Muscle layer of duodenum (tissue), 2 donors: ENCODE data around the gene MAU2.
"Not testable (repeated sequence)": the region's sequence is repeated elsewhere in the genome, so short reads cannot be mapped to it uniquely, and the experiment has no call there.

ENCODE experiments used
- H3K27ac ChIP-seq: one replicate; pipeline ENCODE4 v1.7.0; 2013; ENCODE audit warnings: mild to moderate bottlenecking, low read length
- H3K27me3 ChIP-seq: one replicate; pipeline ENCODE4 v1.7.0; 2013; ENCODE audit warnings: low read depth, mild to moderate bottlenecking, control low read depth, low read length
- H3K36me3 ChIP-seq, 2 donors: one replicate each; pipeline ENCODE4 v1.7.0; 2013; ENCODE audit warnings: low read length in 2 of 2, control low read depth in 1 of 2, mild to moderate bottlenecking in 1 of 2; ENCODE audit not compliant: insufficient read depth in 2 of 2, control insufficient read depth in 1 of 2
- H3K4me1 ChIP-seq, 2 donors: one replicate each; pipeline ENCODE4 v1.7.0; 2013; ENCODE audit warnings: low read length in 2 of 2, mild to moderate bottlenecking in 2 of 2, control low read depth in 1 of 2, moderate library complexity in 1 of 2; ENCODE audit not compliant: insufficient read depth in 2 of 2, control insufficient read depth in 1 of 2
- H3K4me3 ChIP-seq, 2 donors: one replicate each; pipeline ENCODE4 v1.7.0; 2013; ENCODE audit warnings: low read length in 2 of 2, low read depth in 1 of 2, mild to moderate bottlenecking in 1 of 2
- H3K9me3 ChIP-seq, 2 donors: one replicate each; pipeline ENCODE4 v1.7.0; 2013; ENCODE audit warnings: low read length in 2 of 2, control low read depth in 1 of 2, mild to moderate bottlenecking in 1 of 2; ENCODE audit not compliant: control insufficient read depth in 1 of 2
- donor health status: healthy.

The MAU2 gene

DNA sequence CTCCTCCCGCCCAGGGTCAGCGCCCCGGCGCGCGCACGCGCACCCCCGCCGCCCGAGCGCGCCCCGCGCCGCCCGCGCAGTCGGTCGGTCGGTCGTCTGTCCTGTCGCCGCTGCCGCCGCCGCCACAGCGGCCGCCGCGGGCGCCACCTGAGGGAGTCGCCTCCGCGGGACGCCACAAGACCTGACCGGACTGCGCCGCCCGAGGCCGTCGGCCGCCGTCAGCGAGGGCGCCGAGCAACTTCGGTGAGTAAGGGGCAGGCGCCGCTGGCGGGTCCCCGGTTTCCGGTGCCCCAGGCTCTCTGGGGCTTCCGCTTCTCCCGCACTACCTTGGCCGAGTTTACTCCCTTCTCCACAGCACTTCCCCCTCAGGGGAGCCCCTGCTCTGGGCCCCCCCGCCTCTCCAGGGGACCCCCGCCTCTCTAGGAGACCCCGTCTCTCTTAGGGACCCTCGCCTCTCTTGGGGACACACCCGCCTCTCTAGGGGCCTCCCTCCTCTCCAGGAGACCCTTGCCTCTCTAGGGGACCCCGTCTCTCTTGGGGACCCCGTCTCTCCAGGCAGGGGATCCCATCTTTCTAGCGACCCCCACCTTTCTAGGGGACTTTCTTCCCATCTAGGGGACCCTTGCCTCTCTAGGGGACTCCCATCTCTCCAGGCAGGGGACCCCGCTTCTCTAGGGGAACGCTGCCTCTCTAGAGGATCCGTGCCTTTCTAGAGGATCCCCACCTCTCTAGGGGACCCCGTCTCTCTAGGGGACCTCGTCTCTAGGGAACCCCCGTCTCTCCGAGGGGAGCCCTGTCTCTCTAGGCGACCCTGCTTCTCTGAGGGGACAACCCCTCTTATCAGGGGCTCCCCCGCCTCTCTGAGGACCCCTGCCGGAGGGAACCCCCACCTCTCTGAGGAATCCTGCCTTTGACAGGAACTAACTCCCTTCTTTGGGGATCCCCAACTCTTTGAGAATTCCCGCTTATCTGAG lies 65.6 kb downstream of the MAU2 start:
- Histone ChIP-seq H3K36me3 (no peaks in the 10 kb centered on the region), H3K27me3 (no peaks in the 10 kb centered on the region), H3K4me1 (peaks cover 5 to 24% of the 10 kb centered on the region in 2 donors), H3K4me3 (peak overlapping the region; percentile 81 to 87), H3K9me3 (no peaks in the 10 kb centered on the region), H3K27ac (peak overlapping the region; percentile 60)

DNA sequence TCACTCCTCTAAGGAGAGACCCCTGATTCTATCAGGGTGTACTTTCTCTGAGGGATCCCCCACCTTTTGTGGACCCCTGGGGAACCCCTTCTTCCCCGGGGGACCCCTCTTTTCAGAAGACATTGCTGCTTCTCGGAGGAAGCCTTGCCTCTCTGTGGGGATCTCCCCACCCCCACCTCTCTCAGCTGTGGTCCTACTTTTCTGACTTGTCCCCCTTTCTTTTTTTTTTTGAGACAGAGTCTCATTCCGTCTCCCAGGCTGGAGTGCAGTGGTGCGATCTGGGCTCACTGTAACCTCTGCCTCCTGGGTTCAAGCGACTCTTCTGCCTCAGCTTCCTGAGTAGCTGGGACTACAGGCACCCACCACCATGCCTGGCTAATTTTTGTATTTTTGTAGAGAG lies 66.5 kb downstream of the MAU2 start:
- Histone ChIP-seq H3K9me3 (no peaks in the 10 kb centered on the region), H3K27ac (peak overlapping the region; percentile 60), H3K36me3 (no peaks in the 10 kb centered on the region), H3K27me3 (no peaks in the 10 kb centered on the region), H3K4me1 (peaks cover 5 to 24% of the 10 kb centered on the region in 2 donors), H3K4me3 (peak overlapping the region; percentile 81 to 87)

DNA sequence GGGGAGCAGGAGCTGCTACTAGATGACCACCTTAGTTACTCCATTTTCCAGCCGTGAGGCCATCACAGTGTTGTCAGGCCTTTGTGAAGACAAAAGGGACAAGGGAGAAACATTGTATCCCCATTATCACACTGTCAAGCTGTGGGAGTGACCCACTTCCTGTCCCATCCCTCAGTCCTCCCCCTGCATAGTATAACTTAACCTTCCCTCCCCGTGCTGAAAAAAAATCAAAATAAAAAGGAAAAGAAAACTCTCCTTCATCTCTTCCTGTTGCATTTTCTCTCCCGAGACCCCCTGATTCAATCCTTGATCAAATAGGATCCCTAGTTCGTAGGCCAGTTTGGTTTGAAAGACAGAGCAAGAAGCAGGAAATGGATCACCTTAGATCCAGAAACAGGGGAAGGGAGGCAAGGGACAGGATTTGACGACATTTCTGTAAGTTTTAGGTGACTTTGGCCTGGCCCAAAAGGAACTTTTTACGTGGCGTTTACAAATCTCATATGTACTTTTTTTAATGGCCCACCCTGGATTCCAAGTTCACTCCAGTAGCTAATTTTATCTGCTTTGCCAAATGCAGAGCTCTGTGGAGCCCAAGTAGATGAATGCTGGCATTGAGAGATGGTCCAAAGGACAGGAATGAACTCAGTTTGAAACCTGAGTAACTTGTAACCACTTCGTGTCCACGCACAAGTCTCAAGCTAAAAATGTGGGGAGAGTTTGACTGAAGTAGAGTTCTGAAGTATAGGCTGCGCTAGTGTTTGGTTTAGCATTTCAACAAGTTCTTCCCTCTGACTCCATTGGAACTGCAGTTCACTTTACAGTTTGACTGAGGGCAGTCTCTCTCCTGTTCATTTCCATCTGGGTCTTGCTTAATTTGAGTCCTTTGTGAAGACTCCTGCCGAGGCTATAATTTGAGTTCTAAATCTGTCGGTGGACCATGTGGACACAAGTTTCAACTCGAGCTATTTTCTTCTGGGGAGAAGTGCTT lies 68.2 kb downstream of the MAU2 start:
- no peak overlapping the region for H3K4me3 ChIP-seq

DNA sequence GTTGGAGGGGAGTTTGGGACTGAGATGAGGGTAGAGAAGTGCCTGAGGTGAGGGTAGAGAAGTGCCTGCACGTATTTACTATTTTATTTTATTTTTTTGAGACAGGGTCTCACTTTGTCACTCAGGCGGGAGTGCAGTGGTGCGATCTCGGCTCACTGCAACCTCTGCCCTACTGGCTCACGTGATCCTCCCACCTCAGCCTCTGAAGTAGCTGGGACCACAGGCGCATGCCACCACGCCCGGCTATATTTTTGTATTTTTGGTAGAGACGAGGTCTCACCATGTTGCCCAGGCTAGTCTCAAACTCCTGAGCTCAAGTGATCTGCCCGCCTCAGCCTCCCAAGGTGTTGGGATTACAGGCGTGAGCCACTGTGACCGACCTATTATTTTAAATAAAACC lies 69.1 kb downstream of the MAU2 start:
- H3K36me3 ChIP-seq, H3K27me3 ChIP-seq, H3K9me3 ChIP-seq, H3K27ac ChIP-seq, H3K4me3 ChIP-seq: not testable (repeated sequence)
- peaks cover 5 to 23% of the 10 kb centered on the region in 2 donors for H3K4me1 ChIP-seq

More for the DNA sequence above, 68.2 kb downstream of the MAU2 start:
- Histone ChIP-seq H3K27me3 (no peaks in the 10 kb centered on the region), H3K9me3 (no peaks in the 10 kb centered on the region), H3K4me1 (peaks cover 5 to 28% of the 10 kb centered on the region in 2 donors), H3K27ac (peak overlapping the region; percentile 32), H3K36me3 (no peaks in the 10 kb centered on the region)

DNA sequence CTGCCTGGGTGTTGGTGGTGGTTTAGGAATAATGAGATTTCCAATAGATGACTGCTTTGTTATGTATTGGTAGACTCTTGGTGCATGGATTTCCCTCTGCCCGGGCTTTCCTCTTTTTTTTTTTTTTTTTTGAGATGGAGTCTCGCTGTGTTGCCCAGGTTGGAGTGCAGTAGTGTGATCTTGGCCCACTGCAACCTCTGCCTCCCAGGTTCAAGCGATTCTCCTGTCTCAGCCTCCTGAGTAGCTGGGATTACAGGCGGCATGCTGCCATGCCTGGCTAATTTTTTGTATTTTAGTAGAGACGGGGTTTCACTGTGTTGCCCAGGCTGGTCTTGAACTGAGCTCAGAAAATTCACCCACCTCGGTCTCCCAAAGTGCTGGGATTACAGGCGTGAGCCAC lies 73.7 kb downstream of the MAU2 start:
- H3K4me1 ChIP-seq, H3K36me3 ChIP-seq, H3K9me3 ChIP-seq, H3K27ac ChIP-seq, H3K27me3 ChIP-seq, H3K4me3 ChIP-seq: not testable (repeated sequence)

DNA sequence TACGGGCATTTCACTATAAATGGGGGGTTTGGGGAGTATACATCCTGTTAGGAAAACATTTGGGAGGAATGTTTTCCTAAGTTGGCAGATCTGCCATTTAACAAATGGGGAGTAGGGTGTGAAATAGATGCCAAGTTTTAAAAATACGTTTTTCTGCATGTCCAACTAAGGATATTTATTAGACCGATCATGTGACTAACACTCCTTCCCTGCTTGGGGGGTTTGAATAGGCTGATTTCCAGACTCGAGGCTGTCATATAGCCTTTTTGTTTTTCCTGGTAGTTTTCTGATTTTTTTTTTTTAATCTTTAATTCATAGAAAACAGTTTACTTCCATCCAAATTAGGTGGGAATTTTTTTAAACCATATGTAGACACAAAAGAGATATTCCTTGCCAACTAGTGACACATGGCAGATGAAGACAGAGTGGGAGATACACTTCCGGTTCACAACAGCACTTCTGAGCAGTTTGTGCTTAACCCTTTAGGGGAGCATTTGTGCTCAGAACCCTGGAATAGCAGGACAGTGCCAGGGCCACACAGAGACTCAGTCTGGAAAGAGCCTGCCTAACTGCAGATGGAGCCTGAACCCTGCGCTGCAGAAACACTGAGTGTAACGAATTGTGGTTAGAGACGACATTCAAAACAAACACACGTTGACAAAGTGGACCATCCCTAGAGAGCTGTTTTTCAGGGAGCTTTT lies 79.3 kb downstream of the MAU2 start:
- H3K27me3 ChIP-seq = no peaks in the 10 kb centered on the region
- no peaks in the 10 kb centered on the region for H3K9me3 ChIP-seq
- peak overlapping the region; percentile 9 for H3K27ac ChIP-seq
- H3K36me3 ChIP-seq = no peaks in the 10 kb centered on the region
- peaks cover 3 to 20% of the 10 kb centered on the region in 2 donors for H3K4me1 ChIP-seq
- H3K4me3 ChIP-seq = no peak overlapping the region

DNA sequence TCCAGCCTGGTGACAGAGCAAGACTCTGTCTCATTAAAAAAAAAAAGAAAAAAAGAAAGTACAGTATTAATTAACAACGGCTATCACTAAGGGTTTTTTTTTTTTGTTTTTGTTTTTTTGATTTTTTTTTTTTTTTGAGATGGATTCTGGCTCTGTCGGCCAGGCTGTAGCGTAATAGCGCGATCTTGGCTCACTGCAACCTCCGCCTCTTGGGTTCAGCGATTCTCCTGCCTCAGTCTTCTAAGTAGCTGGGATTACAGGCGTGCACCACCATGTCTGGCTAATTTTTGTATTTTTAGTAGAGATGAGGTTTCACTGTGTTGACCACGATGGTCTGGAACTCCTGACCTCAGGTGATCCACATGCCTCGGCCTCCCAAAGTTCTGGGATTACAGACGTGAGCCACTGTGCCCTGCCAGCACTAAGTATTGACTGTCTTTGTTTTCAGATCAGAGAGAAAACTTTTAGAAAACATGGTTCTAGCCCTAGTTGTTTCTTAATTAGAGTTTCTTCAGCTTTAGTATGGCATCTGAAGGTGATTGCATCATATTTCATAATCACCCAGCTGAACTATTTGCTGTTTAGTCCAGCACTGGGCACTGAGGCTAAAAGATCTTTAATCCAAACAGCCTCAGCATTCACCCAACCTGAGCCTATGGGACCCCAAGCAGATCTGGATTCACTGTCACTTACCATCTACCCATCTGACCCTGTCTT lies 82.2 kb downstream of the MAU2 start:
- Histone ChIP-seq H3K9me3 (no peaks in the 10 kb centered on the region), H3K36me3 (no peaks in the 10 kb centered on the region), H3K4me3 (no peak overlapping the region), H3K4me1 (peaks cover 3 to 30% of the 10 kb centered on the region in 2 donors), H3K27ac (no peak overlapping the region), H3K27me3 (no peaks in the 10 kb centered on the region)

DNA sequence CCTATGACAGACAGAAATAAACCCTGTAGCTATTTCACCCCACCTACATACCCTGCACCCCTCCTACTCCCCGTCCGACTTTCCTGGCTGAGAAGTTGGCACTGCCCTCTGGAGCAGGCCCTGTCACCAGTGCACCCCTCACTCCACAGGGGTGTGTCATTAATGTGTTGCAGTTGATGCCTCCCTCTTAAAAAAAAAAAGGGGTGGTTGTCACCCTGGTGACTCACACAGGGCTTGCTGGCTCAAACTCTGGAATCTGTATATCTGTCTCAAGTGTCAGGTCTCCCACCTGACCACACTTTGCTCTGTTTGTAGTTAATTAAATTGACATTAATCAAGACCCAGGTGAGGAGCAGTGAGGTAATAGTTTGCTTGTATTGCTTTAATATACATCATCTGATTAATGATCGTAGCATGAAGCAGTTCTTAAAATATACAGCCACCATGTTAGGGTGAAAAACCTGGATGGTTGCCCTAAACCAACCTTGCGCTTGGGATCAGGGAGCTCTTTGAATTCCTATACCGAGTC lies 82.8 kb downstream of the MAU2 start:
- no peaks in the 10 kb centered on the region for H3K36me3 ChIP-seq
- H3K4me1 ChIP-seq = peaks cover 3 to 34% of the 10 kb centered on the region in 2 donors
- H3K27ac ChIP-seq = no peak overlapping the region
- no peaks in the 10 kb centered on the region for H3K27me3 ChIP-seq
- H3K4me3 ChIP-seq = no peak overlapping the region
- no peaks in the 10 kb centered on the region for H3K9me3 ChIP-seq

DNA sequence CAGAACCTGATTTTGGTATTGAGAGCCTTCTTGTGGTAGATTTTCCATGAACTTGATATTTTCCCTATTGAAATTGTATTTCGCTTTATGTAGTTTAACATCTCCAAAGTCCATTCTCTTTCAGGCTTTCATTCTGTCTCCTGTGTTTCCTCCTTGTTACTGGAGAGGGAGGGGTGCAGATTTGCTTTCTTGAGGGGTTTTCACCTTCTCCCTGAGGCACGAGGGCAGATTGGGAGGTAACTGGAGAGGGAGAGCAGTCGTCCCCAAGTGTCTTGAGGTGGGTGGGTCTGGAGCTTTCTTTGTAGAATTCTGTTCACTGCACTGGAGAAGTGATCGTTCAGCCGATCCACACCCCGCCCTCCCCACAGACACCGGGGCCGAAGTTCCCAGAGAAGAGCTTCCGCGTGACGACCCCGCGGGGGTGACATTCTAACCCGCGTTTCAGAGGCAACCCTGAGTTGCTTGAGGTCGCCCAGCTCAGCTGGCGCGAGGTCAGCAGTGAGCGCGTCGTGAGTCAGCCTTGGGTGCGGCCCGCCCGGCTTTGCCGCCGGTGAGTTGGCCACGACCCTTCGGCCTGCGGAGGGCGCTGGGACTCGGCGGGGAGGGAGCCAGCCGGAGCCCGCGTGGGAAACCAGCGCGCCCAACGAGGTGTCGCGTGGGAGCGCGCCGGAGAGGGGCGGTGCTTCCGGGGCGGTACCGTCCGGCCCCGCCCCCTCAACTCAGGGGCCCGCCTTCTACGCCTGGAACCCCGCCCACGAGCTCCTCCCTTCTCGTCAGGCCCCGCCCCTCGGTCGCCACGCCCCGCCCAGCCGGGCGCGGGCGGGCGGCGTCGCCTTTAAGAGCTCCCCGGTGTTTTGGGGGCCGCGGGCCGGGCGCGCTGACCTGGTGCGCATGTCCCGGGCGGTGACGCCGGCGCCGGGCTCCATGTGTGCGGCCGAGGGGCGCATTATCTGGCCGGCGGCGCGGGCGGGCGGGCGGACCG lies 84.5 kb downstream of the MAU2 start, which contains the start of gene GATAD2A:
Gene GATAD2A (plus strand): TSS at position 797 of the 982 bp plus-strand sequence. CDS start 59,671 bp downstream, outside the sequence.
- Histone ChIP-seq H3K4me3 (peak within 1 kb of the TSS; percentile 68 to 88), H3K36me3 (no peaks in the 10 kb centered on the region), H3K9me3 (no peaks in the 10 kb centered on the region), H3K27me3 (no peaks in the 10 kb centered on the region), H3K27ac (peak within 1 kb of the TSS; percentile 90), H3K4me1 (peaks cover 3 to 40% of the 10 kb centered on the region in 2 donors)
